T-helper 1 cell treated with Interleukin-12 subunit alpha and Interleukin-12 subunit beta and Interleukin-4 antibody, amounts not matched to agents 30 μg/mL and 1 μg/mL, for 36 hours (primary cell): Measurements from ENCODE around the gene ADGRD2.

ENCODE experiments used
- H3K27ac Mint-ChIP-seq: one replicate; pipeline ENCODE4 v1.8.0; 2021; ENCODE audit warnings: mild to moderate bottlenecking, mixed read lengths
- H3K27me3 Mint-ChIP-seq: one replicate; pipeline ENCODE4 v1.8.0; 2021; ENCODE audit warnings: low read depth, mixed read lengths
- H3K36me3 Mint-ChIP-seq: one replicate; pipeline ENCODE4 v1.8.0; 2021; ENCODE audit warnings: low read depth, mixed read lengths
- H3K4me1 Mint-ChIP-seq: one replicate; pipeline ENCODE4 v1.8.0; 2021; ENCODE audit warnings: low read depth, mixed read lengths
- H3K4me3 Mint-ChIP-seq: one replicate; pipeline ENCODE4 v1.8.0; 2021; ENCODE audit warnings: mild to moderate bottlenecking, moderate library complexity, mixed read lengths
- H3K9me3 Mint-ChIP-seq: one replicate; pipeline ENCODE4 v1.8.0; 2021; ENCODE audit warnings: mixed read lengths

Gene ADGRD2

GRCh38 chr9:124510650-124511425 is 60.6 kb downstream of the ADGRD2 start:
- H3K27me3 Mint-ChIP-seq = peaks cover 5% of the 10 kb centered on the region
- no peaks in the 10 kb centered on the region for H3K9me3 Mint-ChIP-seq
- H3K4me1 Mint-ChIP-seq = peaks cover 2% of the 10 kb centered on the region
- H3K4me3 Mint-ChIP-seq = no peak overlapping the region
- no peaks in the 10 kb centered on the region for H3K36me3 Mint-ChIP-seq
- no peak overlapping the region for H3K27ac Mint-ChIP-seq

DNA sequence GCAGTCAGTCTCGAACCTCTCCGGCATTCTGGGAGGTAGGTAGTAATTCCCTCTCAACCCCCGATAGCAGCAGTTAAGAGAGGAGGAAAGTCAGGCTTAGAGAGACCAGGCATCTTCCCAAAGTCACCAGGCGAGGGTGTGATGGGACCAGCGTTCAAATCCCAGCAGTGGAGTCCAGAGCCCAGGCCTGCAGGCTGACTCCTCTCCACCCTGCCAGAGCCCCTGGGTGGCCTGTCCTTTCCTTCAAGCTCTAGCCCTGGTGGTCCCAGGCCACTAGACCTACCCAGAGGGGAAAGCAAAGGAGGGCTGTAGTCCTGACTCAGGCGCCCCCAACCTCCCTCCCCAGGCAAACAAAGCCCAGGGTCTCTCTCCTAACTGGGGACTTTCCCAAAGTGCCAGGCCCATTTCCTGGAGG is 61.2 kb downstream of the ADGRD2 start:
- H3K4me3 Mint-ChIP-seq = no peak overlapping the region
- H3K36me3 Mint-ChIP-seq = no peaks in the 10 kb centered on the region
- H3K27me3 Mint-ChIP-seq = peaks cover 3% of the 10 kb centered on the region
- no peak overlapping the region for H3K27ac Mint-ChIP-seq
- peaks cover 2% of the 10 kb centered on the region for H3K4me1 Mint-ChIP-seq
- no peaks in the 10 kb centered on the region for H3K9me3 Mint-ChIP-seq

DNA sequence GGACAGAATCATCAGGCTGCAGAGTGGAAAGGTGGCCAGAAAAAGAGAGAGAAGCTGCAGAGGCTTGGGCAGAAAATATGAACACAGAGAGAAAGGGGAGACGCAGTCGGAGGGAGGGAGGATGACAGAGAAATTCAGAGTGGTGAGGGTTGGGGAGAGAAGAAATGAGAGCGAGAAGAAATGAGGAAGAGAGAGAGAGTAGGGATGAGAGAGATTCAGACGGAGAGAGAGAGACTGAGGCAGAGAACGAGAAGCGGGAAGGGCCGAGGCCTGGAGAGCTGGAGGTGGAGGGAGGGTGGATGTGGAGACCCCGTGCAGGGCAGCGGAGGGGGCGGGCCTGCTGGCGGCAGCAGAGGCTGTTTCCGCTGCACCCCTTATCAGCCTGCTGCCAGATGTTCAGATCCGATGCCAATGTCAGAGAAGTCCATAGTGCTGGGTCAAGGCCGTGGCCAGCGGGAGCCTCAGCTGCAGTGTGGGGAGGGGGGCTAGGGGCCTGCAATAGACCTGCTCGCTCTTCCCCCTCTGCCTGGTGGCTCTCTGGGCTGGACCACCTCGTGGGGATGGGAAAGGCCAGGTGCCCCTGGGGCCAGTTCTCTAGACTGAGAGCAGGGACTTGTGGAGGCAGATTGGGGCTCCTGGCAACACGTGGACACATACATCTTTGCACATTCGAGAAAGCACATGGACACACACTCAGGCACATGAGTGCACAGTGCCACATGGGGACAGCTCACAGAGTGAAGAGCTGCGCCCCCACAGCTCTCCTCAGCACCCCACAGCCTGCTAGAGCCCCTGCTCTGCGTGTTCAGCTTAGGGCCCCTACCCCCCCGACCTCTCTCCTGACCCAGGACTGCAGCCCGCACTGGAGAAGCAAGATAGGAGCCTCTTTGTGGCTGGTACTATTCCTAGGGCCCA is 61.9 kb downstream of the ADGRD2 start:
- Mint-ChIP-seq H3K36me3 (no peaks in the 10 kb centered on the region), H3K4me1 (peaks cover 2% of the 10 kb centered on the region), H3K27ac (no peak overlapping the region), H3K4me3 (no peak overlapping the region), H3K9me3 (no peaks in the 10 kb centered on the region), H3K27me3 (peaks cover 8% of the 10 kb centered on the region)

DNA sequence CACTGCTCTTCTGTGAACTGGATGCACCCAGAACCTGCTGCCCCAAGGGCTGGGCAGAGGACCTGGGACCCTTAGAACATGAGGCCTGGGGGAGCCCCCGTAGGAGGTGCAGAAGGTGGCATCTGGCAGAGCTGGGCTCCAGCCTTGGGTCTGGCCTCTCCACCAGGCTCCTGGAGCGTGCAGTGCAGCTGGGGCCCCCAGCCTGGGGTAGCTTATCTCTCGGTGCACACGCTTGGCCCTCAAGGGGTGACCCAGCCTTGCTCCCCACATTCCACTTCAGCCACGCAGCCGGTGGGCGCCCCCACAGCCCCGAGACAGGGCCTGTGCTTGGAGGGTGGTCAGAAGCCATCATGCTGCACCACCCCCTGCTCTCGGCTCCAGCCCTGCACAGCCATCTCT is 62.6 kb downstream of the ADGRD2 start:
- Mint-ChIP-seq H3K9me3 (no peaks in the 10 kb centered on the region), H3K4me3 (no peak overlapping the region), H3K27ac (no peak overlapping the region)

DNA sequence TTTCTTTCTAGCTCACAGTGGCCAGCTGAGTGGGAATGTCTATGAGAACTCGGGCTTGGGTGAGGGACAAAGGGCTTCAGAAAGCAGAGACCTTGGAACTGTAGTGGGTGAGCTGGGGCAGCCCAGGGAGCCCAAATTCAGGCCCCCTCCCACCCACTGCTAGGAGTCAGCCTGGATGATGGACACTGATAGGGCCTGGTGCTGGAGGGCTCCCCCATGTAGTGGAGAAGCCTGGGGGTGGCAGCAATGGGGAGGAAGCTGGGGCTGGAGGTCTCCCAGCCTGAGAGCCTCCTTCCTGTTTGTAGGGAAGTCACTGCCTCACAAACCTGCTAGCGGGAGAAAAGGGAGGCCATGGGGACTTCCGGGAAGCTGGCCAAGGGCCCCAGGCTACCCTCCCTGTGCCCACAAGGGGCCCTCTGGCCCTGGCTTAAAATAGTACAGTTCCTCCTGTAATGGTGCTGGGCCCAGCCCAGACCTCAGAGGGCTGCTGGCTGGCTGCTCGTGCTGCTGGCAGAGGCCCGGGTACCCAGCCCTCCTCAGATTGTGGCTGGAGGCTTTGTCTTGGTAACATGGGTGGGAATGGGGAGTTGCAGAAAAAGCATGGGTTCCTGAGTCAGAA is 63.2 kb downstream of the ADGRD2 start:
- Mint-ChIP-seq H3K4me1 (peaks cover 2% of the 10 kb centered on the region), H3K36me3 (no peaks in the 10 kb centered on the region), H3K27me3 (peaks cover 8% of the 10 kb centered on the region), H3K9me3 (no peaks in the 10 kb centered on the region), H3K27ac (no peak overlapping the region), H3K4me3 (no peak overlapping the region)

More for the DNA sequence above, 62.6 kb downstream of the ADGRD2 start:
- no peaks in the 10 kb centered on the region for H3K36me3 Mint-ChIP-seq
- peaks cover 8% of the 10 kb centered on the region for H3K27me3 Mint-ChIP-seq
- H3K4me1 Mint-ChIP-seq = peaks cover 2% of the 10 kb centered on the region

GRCh38 chr9:124514125-124514524 is 63.9 kb downstream of the ADGRD2 start:
- Mint-ChIP-seq H3K9me3 (no peaks in the 10 kb centered on the region), H3K27me3 (peaks cover 8% of the 10 kb centered on the region), H3K4me3 (no peak overlapping the region), H3K4me1 (peaks cover 2% of the 10 kb centered on the region), H3K27ac (no peak overlapping the region), H3K36me3 (no peaks in the 10 kb centered on the region)

- no peaks in the 10 kb centered on the region for H3K9me3 Mint-ChIP-seq
- peaks cover 8% of the 10 kb centered on the region for H3K27me3 Mint-ChIP-seq
- no peak overlapping the region for H3K4me3 Mint-ChIP-seq
- no peak overlapping the region for H3K27ac Mint-ChIP-seq
- no peaks in the 10 kb centered on the region for H3K36me3 Mint-ChIP-seq
- H3K4me1 Mint-ChIP-seq = peaks cover 2% of the 10 kb centered on the region
Observed at GRCh38 chr9:124514874-124515273, 64.6 kb downstream of the ADGRD2 start.

GRCh38 chr9:124517600-124517999 is 67.3 kb downstream of the ADGRD2 start:
- peaks cover 8% of the 10 kb centered on the region for H3K27me3 Mint-ChIP-seq
- no peaks in the 10 kb centered on the region for H3K4me1 Mint-ChIP-seq
- no peak overlapping the region for H3K4me3 Mint-ChIP-seq
- H3K36me3 Mint-ChIP-seq = no peaks in the 10 kb centered on the region
- H3K9me3 Mint-ChIP-seq = no peaks in the 10 kb centered on the region
- H3K27ac Mint-ChIP-seq = no peak overlapping the region

- Mint-ChIP-seq H3K36me3 (no peaks in the 10 kb centered on the region), H3K4me3 (no peak overlapping the region), H3K27ac (no peak overlapping the region), H3K4me1 (no peaks in the 10 kb centered on the region), H3K9me3 (no peaks in the 10 kb centered on the region), H3K27me3 (peaks cover 8% of the 10 kb centered on the region)
Observed at GRCh38 chr9:124518116-124518515, 67.9 kb downstream of the ADGRD2 start.

DNA sequence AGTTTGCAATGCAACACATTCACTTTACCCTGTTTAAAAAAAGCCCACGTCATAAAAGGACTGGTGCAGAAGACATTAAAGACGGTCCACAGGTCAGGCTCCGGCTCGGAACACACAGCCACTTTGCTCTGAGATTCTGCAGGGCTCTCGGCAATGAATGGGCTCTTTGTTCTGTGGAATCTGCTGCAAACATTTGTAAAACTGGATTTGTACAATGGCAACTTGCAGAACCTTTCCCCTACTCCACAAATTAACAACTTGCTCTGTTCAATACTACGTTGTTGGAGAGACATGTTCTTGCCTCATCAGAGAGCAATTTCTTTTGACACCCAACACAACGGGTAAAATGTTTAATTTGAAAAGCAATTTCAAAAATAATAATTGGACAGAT is 70.0 kb downstream of the ADGRD2 start:
- H3K4me1 Mint-ChIP-seq = no peaks in the 10 kb centered on the region
- no peaks in the 10 kb centered on the region for H3K36me3 Mint-ChIP-seq
- H3K4me3 Mint-ChIP-seq = no peak overlapping the region
- H3K27ac Mint-ChIP-seq = no peak overlapping the region
- no peaks in the 10 kb centered on the region for H3K9me3 Mint-ChIP-seq
- peaks cover 13% of the 10 kb centered on the region for H3K27me3 Mint-ChIP-seq

- Mint-ChIP-seq H3K4me3 (no peak overlapping the region), H3K36me3 (no peaks in the 10 kb centered on the region), H3K27me3 (peaks cover 13% of the 10 kb centered on the region), H3K27ac (no peak overlapping the region), H3K9me3 (no peaks in the 10 kb centered on the region), H3K4me1 (no peaks in the 10 kb centered on the region)
Observed at GRCh38 chr9:124521142-124521541, 70.9 kb downstream of the ADGRD2 start.

- H3K27ac Mint-ChIP-seq = no peak overlapping the region
- H3K4me1 Mint-ChIP-seq = no peaks in the 10 kb centered on the region
- H3K36me3 Mint-ChIP-seq = no peaks in the 10 kb centered on the region
- peaks cover 5% of the 10 kb centered on the region for H3K27me3 Mint-ChIP-seq
- H3K4me3 Mint-ChIP-seq = no peak overlapping the region
- H3K9me3 Mint-ChIP-seq = no peaks in the 10 kb centered on the region
Observed at GRCh38 chr9:124522121-124523098, 72.2 kb downstream of the ADGRD2 start.

DNA sequence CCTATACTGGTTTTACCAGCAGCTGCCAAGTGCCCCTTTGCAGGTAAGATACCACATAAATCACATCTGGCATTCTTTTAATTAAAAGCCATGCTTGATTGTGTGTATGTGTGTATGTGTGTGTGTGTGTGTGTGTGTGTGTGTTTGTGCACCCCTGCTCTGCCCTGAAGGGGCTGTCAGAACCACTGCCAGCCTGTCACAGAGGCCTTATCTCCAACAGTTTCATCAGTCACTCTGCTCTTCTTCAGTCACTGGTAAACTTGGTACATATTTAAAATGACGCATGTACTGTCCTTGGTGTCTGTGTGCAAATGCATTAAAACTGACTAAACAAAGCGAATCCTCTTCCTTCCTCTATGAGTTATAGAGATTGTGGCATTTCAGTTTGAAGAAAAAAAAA is 75.9 kb downstream of the ADGRD2 start:
- Mint-ChIP-seq H3K27ac (no peak overlapping the region), H3K4me1 (no peaks in the 10 kb centered on the region), H3K9me3 (no peaks in the 10 kb centered on the region), H3K27me3 (peaks cover 9% of the 10 kb centered on the region), H3K4me3 (no peak overlapping the region), H3K36me3 (no peaks in the 10 kb centered on the region)

DNA sequence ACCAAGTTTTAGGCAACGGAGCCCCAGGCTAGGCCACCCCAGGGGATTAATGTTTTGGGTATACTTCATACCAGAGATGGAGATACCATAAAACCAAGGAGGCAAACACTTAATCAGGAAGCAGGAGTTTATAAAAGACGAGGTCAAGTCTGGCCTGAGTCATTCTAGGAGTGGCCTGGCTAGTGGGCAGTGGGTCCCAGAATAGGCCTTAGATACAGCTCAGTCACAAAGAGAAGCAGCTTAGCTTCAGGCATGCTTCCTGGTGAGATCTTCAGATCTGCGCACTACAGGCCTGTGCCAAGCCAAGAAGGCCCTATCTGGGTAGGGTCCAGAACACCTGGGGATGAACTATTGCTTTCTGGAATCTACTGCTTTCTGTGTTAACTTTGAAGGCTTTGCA is 77.5 kb downstream of the ADGRD2 start:
- Mint-ChIP-seq H3K36me3 (no peaks in the 10 kb centered on the region), H3K27ac (no peak overlapping the region), H3K4me1 (no peaks in the 10 kb centered on the region), H3K9me3 (no peaks in the 10 kb centered on the region), H3K27me3 (peaks cover 9% of the 10 kb centered on the region), H3K4me3 (no peak overlapping the region)
